ENCODE measurements around the gene LILRB5. TPM values are rescaled to one million over a fixed set of nuclear protein-coding genes. Genes with fewer than 3 reads are reported as not detected.
A peak's percentile ranks its signal among the peaks of the same experiment; 100 is the strongest.

The LILRB5 gene
- total and polyA plus RNA-seq, 9 of the 15 experiments (the other 6 are each of a cell fraction or from before 2014, with no cell fraction given) = not detected

- peaks cover 89% of the 10 kb centered on the region for H4K20me1 ChIP-seq (replicated peaks; ENCODE audit: control insufficient read depth, insufficient read depth, low read length)
- H3K9ac ChIP-seq (ENCODE audit: insufficient read depth in 1 of 2, low read depth in 2 of 2, low read length in 2 of 2) = peak overlapping the region; percentile 36 to 90
- FAIRE-seq (no peak), DNase-seq (ENCODE audit: extremely low read depth in 1 of 4, low spot score in 3 of 4) (no peak), ATAC-seq (no peak)
- H3K9me3 ChIP-seq (replicated peaks; ENCODE audit: control insufficient read depth, insufficient read depth, low read depth, low read length) = no peaks in the 10 kb centered on the region
- peak; percentile 35; the same call in 1 of the 2 replicates for TF ChIP-seq POLR2A (conservative IDR thresholded peaks at IDR 0.05)
- TF ChIP-seq HNRNPUL1 (IDR thresholded peaks at IDR 0.05; ENCODE audit: low read length) = 0 out of 2 replicates have a peak, but pooled peaks have one; percentile 32
- TF ChIP-seq KAT7 (CRISPR knock-in tag; IDR thresholded peaks at IDR 0.05; ENCODE audit: borderline replicate concordance) = peak; percentile 66; the same call in 1 of the 2 replicates
- TF ChIP-seq ZNF668 (CRISPR knock-in tag; IDR thresholded peaks at IDR 0.05) = no peak
- peak; percentile 30; the same call in 1 of the 2 replicates for TF ChIP-seq POLR2AphosphoS5 (IDR thresholded peaks at IDR 0.05; ENCODE audit: control insufficient read depth, insufficient read depth, low read depth, low read length)
- no TSS peak for BruUV-seq (replicated peaks)
- peak overlapping the region; percentile 89 for H3K27ac ChIP-seq (ENCODE audit: extremely low read depth, low read depth, low read length)
- H3K4me1 ChIP-seq (replicated peaks in 1 of 2; ENCODE audit: control insufficient read depth in 2 of 2, insufficient read depth in 2 of 2, low read length in 2 of 2) = peaks cover 64 to 83% of the 10 kb centered on the region in 2 experiments
- H3K79me2 ChIP-seq (ENCODE audit: control insufficient read depth, insufficient read depth, low read length) = peaks cover 86% of the 10 kb centered on the region
- peaks cover 23% of the 10 kb centered on the region for H3K9me1 ChIP-seq (ENCODE audit: control insufficient read depth, insufficient read depth, low read length)
- WGBS (ENCODE audit: insufficient coverage, low coverage, missing lambda C conversion rate) = 50% methylated on average over 13 of the region's 13 CpGs
- peak overlapping the region; percentile 89 for H3K4me2 ChIP-seq (ENCODE audit: insufficient read depth, low read length)
- in situ Hi-C loops (cut with MboI) = no loop called here
- CTCF ChIA-PET (ENCODE audit: low intra/inter-chr PET ratio) = no interaction called here
- H3K27me3 ChIP-seq (ENCODE audit: control insufficient read depth in 2 of 2, insufficient read depth in 2 of 2, low read length in 2 of 2) = no peaks in the 10 kb centered on the region
- no peak overlapping the region for H2AFZ ChIP-seq (ENCODE audit: low read depth, low read length)
- H3K36me3 ChIP-seq (ENCODE audit: control insufficient read depth, insufficient read depth, low read length) = peaks cover 81% of the 10 kb centered on the region
- intact Hi-C loops (cut with micrococcal nuclease) = no loop called here
- peak overlapping the region; percentile 68; the same call in 1 of the 2 replicates for H3K4me3 ChIP-seq
- POLR2A ChIA-PET = interaction anchor here (0.7 to 2.9 kb wide), 3 partner anchors 15 to 53 kb away, joined by 3 to 17 read pairs (median 3); partner anchors contain the start of gene MBOAT7
Measured at GRCh38 chr19:54206831-54207177, 50.3 kb downstream of the LILRB5 start.
